ENCODE results near the gene ITGAD.

DNA sequence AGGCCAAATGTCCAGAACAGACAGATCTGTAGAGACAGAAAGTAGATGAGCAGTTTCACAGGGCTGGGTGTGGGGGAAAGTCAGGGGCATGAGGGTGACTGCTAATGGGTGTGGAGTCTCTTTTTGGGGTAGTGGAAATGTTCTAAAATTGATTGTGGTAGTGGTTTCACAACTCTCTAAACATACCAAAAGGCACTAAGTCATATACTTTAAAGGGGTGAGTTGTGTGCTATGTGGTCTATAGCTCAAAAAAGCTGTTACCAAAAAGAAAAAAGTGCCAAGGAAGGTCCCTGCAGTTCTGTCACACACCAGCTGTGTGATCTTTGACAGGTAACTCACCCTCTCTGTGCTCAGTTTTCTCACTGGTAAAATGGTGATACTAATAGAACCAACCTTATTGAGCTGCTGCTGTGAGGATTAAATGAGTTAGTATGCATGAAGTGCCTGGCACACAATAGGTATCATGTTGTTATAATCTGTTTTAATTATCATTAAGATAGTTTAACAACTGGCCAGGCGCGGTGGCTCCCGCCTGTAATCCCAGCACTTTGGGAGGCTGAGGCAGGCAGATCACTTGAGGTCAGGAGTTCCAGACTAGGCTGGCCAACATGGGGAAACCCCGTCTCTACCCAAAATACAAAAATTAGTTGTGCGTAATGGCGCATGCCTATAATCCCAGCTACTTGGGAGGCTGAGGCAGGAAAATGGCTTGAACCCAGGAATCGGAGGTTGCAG is 27.8 kb upstream of the ITGAD start:
- TF ChIP-seq, protein P1, sequence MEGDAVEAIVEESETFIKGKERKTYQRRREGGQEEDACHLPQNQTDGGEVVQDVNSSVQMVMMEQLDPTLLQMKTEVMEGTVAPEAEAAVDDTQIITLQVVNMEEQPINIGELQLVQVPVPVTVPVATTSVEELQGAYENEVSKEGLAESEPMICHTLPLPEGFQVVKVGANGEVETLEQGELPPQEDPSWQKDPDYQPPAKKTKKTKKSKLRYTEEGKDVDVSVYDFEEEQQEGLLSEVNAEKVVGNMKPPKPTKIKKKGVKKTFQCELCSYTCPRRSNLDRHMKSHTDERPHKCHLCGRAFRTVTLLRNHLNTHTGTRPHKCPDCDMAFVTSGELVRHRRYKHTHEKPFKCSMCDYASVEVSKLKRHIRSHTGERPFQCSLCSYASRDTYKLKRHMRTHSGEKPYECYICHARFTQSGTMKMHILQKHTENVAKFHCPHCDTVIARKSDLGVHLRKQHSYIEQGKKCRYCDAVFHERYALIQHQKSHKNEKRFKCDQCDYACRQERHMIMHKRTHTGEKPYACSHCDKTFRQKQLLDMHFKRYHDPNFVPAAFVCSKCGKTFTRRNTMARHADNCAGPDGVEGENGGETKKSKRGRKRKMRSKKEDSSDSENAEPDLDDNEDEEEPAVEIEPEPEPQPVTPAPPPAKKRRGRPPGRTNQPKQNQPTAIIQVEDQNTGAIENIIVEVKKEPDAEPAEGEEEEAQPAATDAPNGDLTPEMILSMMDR (IDR thresholded peaks at IDR 0.05), result no peak
- no peak for TF ChIP-seq EZH2 (IDR thresholded peaks at IDR 0.05; ENCODE audit: borderline replicate concordance, insufficient read depth, low read depth, low read length, poor library complexity, severe bottlenecking)
